Measurements from ENCODE around the gene NPTN.
A peak's percentile ranks its signal among the peaks of the same experiment; 100 is the strongest.
"Not testable (repeated sequence)": the region's sequence is repeated elsewhere in the genome, so short reads cannot be mapped to it uniquely, and the experiment has no call there.

NPTN gene

GRCh38 chr15:73555080-73555479, 78.1 kb downstream of the NPTN start:
- no peak for TF ChIP-seq CTCF (IDR thresholded peaks at IDR 0.05)
- no peaks in the 10 kb centered on the region for H3K9me3 Mint-ChIP-seq
- DNase-seq: no peak
- H3K36me3 Mint-ChIP-seq (ENCODE audit: low read depth): peaks cover 30% of the 10 kb centered on the region
- H3K4me1 Mint-ChIP-seq: peaks cover 19% of the 10 kb centered on the region
- peak overlapping the region; percentile 1 for H3K27ac Mint-ChIP-seq
- no peak overlapping the region for H3K4me3 Mint-ChIP-seq
- no peaks in the 10 kb centered on the region for H3K27me3 Mint-ChIP-seq (ENCODE audit: low read depth, poor library complexity)

- Mint-ChIP-seq H3K36me3 (ENCODE audit: low read depth) (no peaks in the 10 kb centered on the region), H3K4me3 (no peak overlapping the region), H3K9me3 (no peaks in the 10 kb centered on the region), H3K27ac (no peak overlapping the region), H3K4me1 (peaks cover 5% of the 10 kb centered on the region), H3K27me3 (ENCODE audit: low read depth, poor library complexity) (peaks cover 7% of the 10 kb centered on the region)
- DNase-seq: no peak
- TF ChIP-seq CTCF (IDR thresholded peaks at IDR 0.05): no peak
Observed at GRCh38 chr15:73550190-73550589, 83.0 kb downstream of the NPTN start.

GRCh38 chr15:73548925-73549324, 84.3 kb downstream of the NPTN start:
- peaks cover 11% of the 10 kb centered on the region for H3K27me3 Mint-ChIP-seq (ENCODE audit: low read depth, poor library complexity)
- not testable (repeated sequence) for H3K4me1 Mint-ChIP-seq; H3K4me3 Mint-ChIP-seq; H3K36me3 Mint-ChIP-seq (ENCODE audit: low read depth); DNase-seq; H3K27ac Mint-ChIP-seq; H3K9me3 Mint-ChIP-seq

DNA sequence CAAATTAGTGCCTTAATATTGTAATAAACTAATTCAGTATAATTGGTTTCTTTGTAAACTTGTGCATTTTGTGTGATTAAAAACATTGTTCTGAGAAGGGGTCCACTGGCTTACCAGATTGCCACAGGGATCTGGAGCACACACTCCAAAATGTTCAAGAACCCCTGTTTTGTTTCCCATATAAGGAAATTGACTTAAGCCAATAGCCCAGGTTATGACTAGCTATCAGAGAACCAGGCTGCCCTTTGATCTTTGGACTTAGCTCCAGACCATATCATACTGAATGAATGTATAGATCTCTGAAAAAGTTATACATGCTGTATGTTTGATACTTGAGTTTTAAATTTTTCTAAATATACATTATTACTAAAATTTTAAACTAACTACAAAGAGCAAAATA, 91.7 kb downstream of the NPTN start:
- TF ChIP-seq CTCF (IDR thresholded peaks at IDR 0.05): no peak
- Mint-ChIP-seq H3K36me3 (ENCODE audit: low read depth) (no peaks in the 10 kb centered on the region), H3K9me3 (no peaks in the 10 kb centered on the region), H3K4me1 (no peaks in the 10 kb centered on the region), H3K27ac (no peak overlapping the region), H3K4me3 (no peak overlapping the region), H3K27me3 (ENCODE audit: low read depth, poor library complexity) (peaks cover 4% of the 10 kb centered on the region)
- no peak for DNase-seq

DNA sequence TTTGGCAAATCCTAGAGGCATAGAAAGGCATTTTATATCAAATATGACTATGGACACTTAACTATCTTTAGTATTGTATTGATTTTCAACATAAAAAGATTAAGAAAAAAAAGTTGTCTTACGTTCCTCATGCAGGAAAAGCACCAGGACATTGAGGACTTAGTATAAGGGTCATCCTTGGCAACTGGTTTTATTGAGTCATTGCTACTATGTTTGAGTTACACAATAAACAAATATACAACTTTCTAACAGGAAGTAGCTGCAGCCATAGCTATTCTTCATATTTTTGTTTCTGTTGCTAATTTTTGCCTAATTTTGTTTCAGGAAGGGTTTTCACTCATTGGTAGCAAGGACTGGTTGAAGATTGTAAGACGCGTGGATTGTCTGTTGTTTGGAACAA, 93.0 kb downstream of the NPTN start:
- Mint-ChIP-seq H3K4me1 (no peaks in the 10 kb centered on the region), H3K4me3 (no peak overlapping the region), H3K9me3 (no peaks in the 10 kb centered on the region), H3K36me3 (ENCODE audit: low read depth) (no peaks in the 10 kb centered on the region), H3K27ac (no peak overlapping the region), H3K27me3 (ENCODE audit: low read depth, poor library complexity) (peaks cover 4% of the 10 kb centered on the region)
- no peak for DNase-seq
- no peak for TF ChIP-seq CTCF (IDR thresholded peaks at IDR 0.05)

- Mint-ChIP-seq H3K4me1 (no peaks in the 10 kb centered on the region), H3K4me3 (no peak overlapping the region), H3K27me3 (ENCODE audit: low read depth, poor library complexity) (peaks cover under 1% of the 10 kb centered on the region), H3K36me3 (ENCODE audit: low read depth) (no peaks in the 10 kb centered on the region), H3K9me3 (no peaks in the 10 kb centered on the region), H3K27ac (no peak overlapping the region)
- no peak for DNase-seq
- TF ChIP-seq CTCF (IDR thresholded peaks at IDR 0.05): no peak
Observed at GRCh38 chr15:73539212-73540128, 93.7 kb downstream of the NPTN start.

Data from nephron progenitor cell (in vitro differentiated cells).